Adrenal gland (tissue), 12 donors: Measurements from ENCODE around the gene TMEM51. TPM values are rescaled to one million over a fixed set of nuclear protein-coding genes. Genes with fewer than 3 reads are reported as not detected.
A peak's percentile ranks its signal among the peaks of the same experiment; 100 is the strongest.

Experiments used
- DNase-seq, 7 donors: peaks; one replicate each; pipeline ENCODE4 v3.0.0-alpha.2; 2019 to 2020
- H3K27ac ChIP-seq, 5 donors: fragments of 200-600 bp; sonication (generic) in 4 of 5; 1 replicate in 3 of 5; 2 replicates in 2 of 5; pipeline versions ENCODE4 v1.5.1 to v1.8.0; 2016 to 2020; ENCODE audit warnings: mild to moderate bottlenecking in 1 of 5
- H3K27me3 ChIP-seq: fragments of 200-600 bp; 2 replicates; pipeline ENCODE4 v1.8.0; 2021
- H3K36me3 ChIP-seq, 2 donors: fragments of 200-600 bp; replicated peaks in 1 of 2; 1 replicate in 1 of 2; 2 replicates in 1 of 2; pipeline versions ENCODE4 v1.5.1 to v1.8.0; 2018 to 2022
- H3K4me1 ChIP-seq, 2 donors: fragments of 200-600 bp; replicated peaks in 1 of 2; 1 replicate in 1 of 2; 2 replicates in 1 of 2; pipeline versions ENCODE4 v1.5.1 to v1.8.0; 2018 to 2021
- H3K4me3 ChIP-seq, 4 donors: fragments of 200-600 bp; sonication (generic) in 3 of 4; one replicate each; pipeline ENCODE4 v1.5.1; 2016 to 2018
- H3K9me3 ChIP-seq, 3 donors: fragments of 200-600 bp; sonication (generic) in 1 of 3; replicated peaks in 1 of 3; 1 replicate in 2 of 3; 2 replicates in 1 of 3; pipeline versions ENCODE4 v1.5.1 to v1.8.0; 2016 to 2021
- CTCF ChIP-seq, 6 experiments: fragments of 450-650 bp in 4 of 6; fragments of 200-600 bp in 2 of 6; sonication (generic) in 1 of 6; IDR thresholded peaks; 1 replicate in 5 of 6; 2 replicates in 1 of 6; pipeline versions ENCODE4 v1.5.1 to v1.8.0; 2016 to 2021; ENCODE audit warnings: antibody characterized with exemption in 6 of 6, mild to moderate bottlenecking in 2 of 6, moderate library complexity in 1 of 6
- POLR2A ChIP-seq, 2 donors: fragments of 450-650 bp; IDR thresholded peaks; one replicate each; pipeline ENCODE4 v1.6.1; 2017; ENCODE audit warnings: antibody characterized with exemption in 2 of 2, mild to moderate bottlenecking in 2 of 2, moderate library complexity in 1 of 2
- WGBS, 4 donors: extraction: QIAGEN DNeasy Blood & Tissue Kit in 2 of 4; methylation state at CpG; one replicate each; pipeline versions ENCODE4 v1.1.5 to v1.1.7; 2013 to 2017; 5-methylcytosine and 5-hydroxymethylcytosine counted together
- intact Hi-C, 2 donors: fragments of 100-400 bp; cut with DNase I; formaldehyde crosslinking; loops; one replicate each; pipeline versions ENCODE4 v1.14.1 to v1.15.0; 2022 to 2023
- polyA plus RNA-seq, 3 donors: library from polyadenylated mRNA; stranded (reverse); fragments of 200-250 nt in 2 of 3; fragments of 350-450 nt in 1 of 3; fragmentation: Illumina TruSeq in 1 of 3; extraction: RNeasy Lipid Tissue Mini Kit (QIAGEN cat#74804) in 1 of 3; gene quantifications; one replicate each; pipeline ENCODE4 v1.2.3, GENCODE V29; 2013 to 2014
- total RNA-seq, 9 donors: library from RNA; depleted of rRNA in 4 of 9; stranded (reverse); fragments of >200 nt in 4 of 9; fragments of 120-200 nt in 1 of 9; fragmentation: NEBNext Ultra II Directional in 1 of 9; extraction: Animal tissue kit (Norgen Biotek cat#: 25700) in 1 of 9; gene quantifications; one replicate each; pipeline versions ENCODE4 v1.1.0 to v1.2.4, GENCODE V29; 2013 to 2023
- donor health status: healthy with polysubstance abuse.
- donor health status: Bipolar disorder and iron deficiency.
- donor health status: DM: yes; HTN: yes; CAD: no.
- donor health status: DM: no; HTN: no; CAD: no.
- donor health status: DM: no; HTN: no; CAD: no.
- donor health status: DM: yes; HTN: yes; CAD: no.

The TMEM51 gene
- total and polyA plus RNA-seq, 12 donors: 4.0 to 46.5 (median 31.0) TPM

- DNase-seq: no peak
- no peak for TF ChIP-seq POLR2A (IDR thresholded peaks at IDR 0.05)
- TF ChIP-seq CTCF (IDR thresholded peaks at IDR 0.05): no peak
- Histone ChIP-seq H3K36me3 (no peaks in the 10 kb centered on the region), H3K4me1 (peaks cover 19 to 49% of the 10 kb centered on the region in 2 donors), H3K9me3 (no peaks in the 10 kb centered on the region), H3K27ac (no peak overlapping the region), H3K4me3 (no peak overlapping the region), H3K27me3 (no peaks in the 10 kb centered on the region)
- intact Hi-C loops: no loop called here
- WGBS, 4 donors: 79 to 89% (median 82%) methylated on average over 8 of the region's 8 CpGs
Observed at GRCh38 chr1:15184436-15185241, 31.1 kb downstream of the TMEM51 start.

- Histone ChIP-seq H3K4me1 (peaks cover 13 to 49% of the 10 kb centered on the region in 2 donors), H3K36me3 (no peaks in the 10 kb centered on the region), H3K27me3 (no peaks in the 10 kb centered on the region), H3K9me3 (no peaks in the 10 kb centered on the region), H3K4me3 (no peak overlapping the region), H3K27ac (no peak overlapping the region)
- no peak for DNase-seq
- 46 to 64% (median 49%) methylated on average over 3 of the region's 3 CpGs for WGBS, 4 donors
- TF ChIP-seq CTCF (IDR thresholded peaks at IDR 0.05): no peak
- TF ChIP-seq POLR2A (IDR thresholded peaks at IDR 0.05): no peak
- intact Hi-C loops: no loop called here
Observed at GRCh38 chr1:15185617-15186016, 32.1 kb downstream of the TMEM51 start.

GRCh38 chr1:15186073-15186845, 32.7 kb downstream of the TMEM51 start:
- Histone ChIP-seq H3K27ac (peak overlapping the region in 2 of 5 donors; percentile 53 to 86), H3K4me3 (no peak overlapping the region), H3K9me3 (no peaks in the 10 kb centered on the region), H3K36me3 (no peaks in the 10 kb centered on the region), H3K27me3 (no peaks in the 10 kb centered on the region), H3K4me1 (peaks cover 13 to 46% of the 10 kb centered on the region in 2 donors)
- intact Hi-C loops: no loop called here
- 76 to 80% (median 78%) methylated on average over 6 of the region's 6 CpGs for WGBS, 4 donors
- TF ChIP-seq POLR2A (IDR thresholded peaks at IDR 0.05) (no peak), CTCF (IDR thresholded peaks at IDR 0.05) (no peak)
- DNase-seq: no peak

- WGBS, 4 donors: 22 to 60% (median 52%) methylated on average over 4 to 6 of the region's 6 CpGs
- no peaks in the 10 kb centered on the region for H3K9me3 ChIP-seq
- H3K36me3 ChIP-seq: no peaks in the 10 kb centered on the region
- TF ChIP-seq POLR2A (IDR thresholded peaks at IDR 0.05): no peak
- TF ChIP-seq CTCF (IDR thresholded peaks at IDR 0.05): no peak
- no peaks in the 10 kb centered on the region for H3K27me3 ChIP-seq
- DNase-seq: no peak
- H3K4me3 ChIP-seq: no peak overlapping the region
- peak overlapping the region in 2 of 5 donors; percentile 53 to 86 for H3K27ac ChIP-seq
- H3K4me1 ChIP-seq: peaks cover 13 to 46% of the 10 kb centered on the region in 2 donors
- intact Hi-C loops: no loop called here
Observed at GRCh38 chr1:15186846-15187151, 33.3 kb downstream of the TMEM51 start.
